HG03457 (cell line): ENCODE measurements around the gene PAGE2.
"Not testable (repeated sequence)": the region's sequence is repeated elsewhere in the genome, so short reads cannot be mapped to it uniquely, and the experiment has no call there.

Source experiments
- ATAC-seq: cut with Tn5 transposase; IDR thresholded peaks from one replicate; pipeline ENCODE4 v1.9.1; 2021; ENCODE audit warnings: moderate number of reproducible peaks; ENCODE audit not compliant: unreplicated experiment

PAGE2 gene, protein sequence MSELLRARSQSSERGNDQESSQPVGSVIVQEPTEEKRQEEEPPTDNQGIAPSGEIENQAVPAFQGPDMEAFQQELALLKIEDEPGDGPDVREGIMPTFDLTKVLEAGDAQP

DNA sequence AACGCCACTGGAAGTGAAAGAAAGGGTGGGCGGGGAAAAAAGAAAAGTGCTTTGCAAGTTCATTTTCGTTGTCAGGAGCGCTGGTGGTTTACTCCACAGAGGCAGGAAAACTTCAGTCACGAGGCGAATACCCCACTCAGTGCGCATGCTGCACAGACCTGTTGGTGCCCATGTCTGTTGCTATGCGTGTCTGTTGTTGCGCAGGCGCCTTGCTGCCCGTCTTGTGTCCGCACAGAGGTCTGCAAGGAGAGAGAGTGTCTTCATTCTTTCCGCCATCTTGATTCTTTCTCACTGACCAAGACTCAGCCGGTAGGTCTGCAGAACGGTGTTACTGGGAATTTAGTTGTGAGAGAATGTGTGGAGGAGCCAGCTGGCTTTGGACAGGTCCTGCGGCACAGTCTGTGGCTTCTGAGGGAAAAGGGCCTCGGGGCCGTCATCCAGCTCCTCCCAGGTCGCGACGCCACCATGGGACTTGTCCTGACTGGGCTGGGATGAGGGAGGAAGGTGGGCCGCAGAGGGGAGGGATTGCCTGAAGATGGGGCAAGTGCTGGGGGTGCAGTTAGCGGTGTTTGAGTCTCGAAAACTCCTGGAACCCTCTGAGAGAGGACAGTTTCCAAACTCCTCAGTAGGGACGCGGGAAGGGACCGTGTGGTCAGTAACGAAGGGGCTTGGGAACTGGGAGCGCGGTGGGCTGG, at the start of gene PAGE2:
TSS of gene PAGE2 (plus strand) at position 224 of the 695 bp plus-strand sequence. CDS start 1,003 bp downstream, outside the sequence.
- no peak for ATAC-seq

DNA sequence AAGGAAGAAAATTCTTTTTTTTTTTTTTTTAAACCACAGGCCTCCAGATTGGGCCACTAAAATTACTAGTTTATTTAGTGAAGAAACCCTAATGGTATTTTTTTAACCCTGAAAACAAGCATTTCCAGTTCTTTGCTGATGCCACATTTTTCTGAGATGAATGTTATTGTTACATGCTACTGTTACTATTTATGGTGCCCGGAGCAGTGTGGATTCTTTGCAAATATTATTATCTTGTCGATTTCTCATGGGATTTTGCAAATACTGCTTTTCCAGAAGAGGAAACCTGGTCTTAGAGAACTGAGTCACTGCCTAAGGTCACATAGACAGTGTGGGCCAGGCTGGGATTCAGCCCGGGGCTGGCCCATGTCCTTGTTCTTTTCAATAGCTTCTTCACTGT, 49.3 kb upstream of the PAGE2 start:
- no peak for ATAC-seq

DNA sequence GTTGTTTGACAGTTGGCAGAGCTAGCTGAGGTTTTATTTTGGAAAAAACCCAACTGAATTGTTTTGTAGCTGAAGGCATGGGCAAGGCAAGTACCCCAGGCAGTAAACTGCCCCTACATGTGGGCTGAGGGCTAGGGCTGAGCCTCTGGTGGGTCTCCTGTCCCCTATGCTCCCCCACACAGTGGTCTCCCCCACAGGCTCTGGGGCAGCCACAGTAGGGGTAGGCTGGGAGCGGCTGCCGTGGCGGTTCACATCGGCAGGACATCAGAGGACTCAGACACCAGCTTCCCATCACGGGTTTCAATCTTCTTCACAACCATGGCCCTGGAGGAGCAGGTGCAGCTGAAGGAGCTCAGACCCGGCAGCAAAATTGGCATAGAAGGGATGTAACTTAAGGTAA, 47.3 kb upstream of the PAGE2 start:
- no peak for ATAC-seq

DNA sequence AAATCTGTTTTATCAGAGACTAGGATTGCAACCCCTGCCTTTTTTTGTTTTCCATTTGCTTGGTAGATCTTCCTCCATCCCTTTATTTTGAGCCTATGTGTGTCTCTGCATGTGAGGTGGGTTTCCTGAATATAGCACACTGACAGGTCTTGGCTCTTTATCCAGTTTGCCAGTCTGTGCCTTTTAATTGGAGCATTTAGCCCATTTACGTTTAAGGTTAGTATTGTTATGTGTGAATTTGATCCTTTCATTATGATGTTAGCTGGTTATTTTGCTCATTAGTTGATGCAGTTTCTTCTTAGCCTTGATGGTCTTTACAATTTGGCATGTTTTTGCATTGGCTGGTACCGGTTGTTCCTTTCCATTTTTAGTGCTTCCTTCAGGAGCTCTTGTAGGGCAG, 38.2 kb upstream of the PAGE2 start:
- not testable (repeated sequence) for ATAC-seq

DNA sequence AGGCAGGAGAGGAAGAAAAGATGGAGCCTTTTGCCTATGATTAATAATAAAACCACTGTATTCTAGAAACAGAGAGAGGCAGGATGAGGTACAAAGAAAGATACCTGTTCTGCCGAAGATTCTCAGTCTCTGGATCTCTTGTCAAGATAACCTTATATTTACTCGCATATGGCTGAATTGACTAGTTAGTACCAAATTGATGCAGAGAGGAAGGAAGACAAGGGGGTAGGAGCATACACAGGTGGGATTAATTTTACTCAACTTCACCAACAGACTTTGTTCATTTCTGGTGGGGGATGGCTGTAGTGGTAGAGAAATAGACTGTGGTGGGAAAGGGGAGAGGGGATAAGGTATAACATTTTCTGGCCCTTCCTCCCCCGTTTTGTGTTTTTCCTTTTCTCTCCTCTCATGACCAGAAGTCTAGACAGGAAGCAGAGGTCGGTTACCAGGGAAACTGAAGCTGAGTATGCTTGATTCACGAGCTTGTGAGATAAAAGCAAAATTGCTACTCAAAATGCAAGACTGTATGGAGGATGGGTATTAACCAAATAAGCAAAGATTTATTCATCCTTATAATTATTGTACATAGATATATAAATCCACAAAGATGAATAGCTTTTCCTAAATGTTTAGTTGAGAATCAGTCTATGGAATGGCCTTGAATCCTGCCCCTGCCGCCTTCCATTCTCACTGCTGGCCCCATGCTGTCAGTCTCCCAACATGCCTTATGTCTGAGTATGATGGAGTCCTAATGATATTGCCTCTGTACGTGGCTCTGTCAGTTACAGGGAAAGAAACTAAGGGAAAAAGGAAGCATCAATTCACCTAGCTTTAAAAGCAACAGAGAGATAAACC, 31.8 kb upstream of the PAGE2 start:
- no peak for ATAC-seq

DNA sequence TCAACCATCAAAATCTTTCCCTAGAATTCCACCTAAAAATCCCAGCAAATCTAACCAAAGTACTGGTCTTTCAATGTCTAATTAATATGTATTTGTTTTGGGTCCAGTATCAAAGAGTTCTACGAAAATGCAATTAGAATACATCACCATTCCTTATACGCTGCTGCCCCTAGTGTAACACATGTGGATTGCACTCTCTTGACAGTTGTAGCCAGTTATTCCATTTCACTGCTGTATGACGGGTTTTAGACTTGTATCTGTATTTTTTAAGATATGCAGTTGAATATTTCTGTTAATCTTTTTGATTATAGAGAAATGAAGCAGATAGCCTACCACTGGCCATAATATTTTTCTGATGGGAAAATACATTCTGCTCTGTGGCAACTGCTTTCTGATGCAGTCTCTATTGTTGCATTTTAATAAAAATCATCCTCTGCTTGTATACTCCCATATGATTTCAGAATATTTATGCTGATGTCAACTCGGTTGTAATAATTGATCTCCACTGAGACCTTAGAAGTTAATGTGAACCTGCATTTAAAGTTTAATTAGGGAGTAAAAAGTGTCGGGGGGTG, 31.1 kb upstream of the PAGE2 start:
- ATAC-seq = no peak

DNA sequence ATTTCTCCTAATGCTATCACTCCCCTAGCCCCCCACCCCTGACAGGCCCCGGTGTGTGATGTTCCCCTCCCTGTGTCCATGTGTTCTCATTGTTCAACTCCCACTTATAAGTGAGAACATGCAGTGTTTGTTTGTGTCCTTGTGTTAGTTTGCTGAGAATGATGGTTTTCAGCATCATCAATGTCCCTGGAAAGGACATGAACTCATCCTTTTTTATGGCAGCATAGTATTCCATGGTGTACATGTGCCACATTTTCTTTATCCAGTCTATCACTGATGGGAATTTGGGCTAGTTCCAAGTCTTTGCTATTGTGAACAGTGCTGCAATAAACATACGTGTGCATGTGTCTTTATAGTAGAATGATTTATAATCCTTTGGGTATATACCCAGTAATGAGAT, 21.6 kb upstream of the PAGE2 start:
- ATAC-seq = not testable (repeated sequence)

DNA sequence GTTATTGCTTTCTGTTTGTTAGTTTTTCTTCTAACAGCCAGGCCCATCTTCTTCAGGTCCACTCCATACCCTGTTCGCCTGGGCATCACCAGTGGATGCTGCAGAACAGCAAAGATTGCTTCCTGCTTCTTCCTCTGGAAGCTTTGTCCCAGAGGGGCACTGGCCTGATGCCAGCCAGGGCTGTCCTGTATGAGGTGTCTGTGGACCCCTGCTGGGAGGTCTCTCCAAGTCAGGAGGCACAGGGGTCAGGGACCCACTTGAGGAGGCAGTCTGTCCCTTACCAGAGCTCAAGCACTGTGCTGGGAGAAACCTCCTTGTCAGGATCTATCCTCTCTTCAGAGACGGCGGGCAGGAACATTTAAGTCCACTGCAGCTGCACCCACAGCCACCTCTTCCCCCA, 16.5 kb upstream of the PAGE2 start:
- ATAC-seq = no peak

DNA sequence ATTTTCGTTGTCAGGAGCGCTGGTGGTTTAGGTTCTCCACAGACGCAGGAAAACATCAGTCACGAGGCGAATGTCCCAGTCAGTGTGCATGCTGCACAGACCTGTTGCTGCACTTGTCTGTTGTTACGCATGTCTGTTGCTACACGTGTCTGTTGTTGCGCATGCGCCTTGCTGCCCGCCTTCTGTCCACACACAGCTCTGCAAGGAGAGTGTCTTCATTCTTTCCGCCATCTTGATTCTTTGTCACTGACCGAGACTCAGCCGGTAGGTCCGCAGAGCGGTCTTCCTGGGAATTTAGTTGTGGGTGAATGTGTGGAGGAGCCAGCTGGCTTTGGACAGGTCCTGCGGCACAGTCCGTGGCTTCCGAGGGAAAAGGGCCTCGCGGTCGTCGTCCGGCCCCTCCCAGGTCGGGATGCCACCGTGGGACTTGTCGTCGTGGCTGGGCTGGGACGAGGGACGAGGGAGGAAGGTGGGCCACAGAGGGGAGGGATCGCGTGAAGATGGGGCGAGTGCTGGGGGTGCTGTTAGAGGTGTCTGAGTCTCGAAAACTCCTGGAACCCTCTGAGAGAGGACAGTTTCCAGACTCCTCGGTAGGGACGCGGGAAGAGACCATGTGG, 13.9 kb upstream of the PAGE2 start, which contains the start of gene PAGE2B:
TSS of gene PAGE2B (plus strand) at position 180 of the 617 bp plus-strand sequence. CDS start 1,012 bp downstream, outside the sequence.
- no peak for ATAC-seq

DNA sequence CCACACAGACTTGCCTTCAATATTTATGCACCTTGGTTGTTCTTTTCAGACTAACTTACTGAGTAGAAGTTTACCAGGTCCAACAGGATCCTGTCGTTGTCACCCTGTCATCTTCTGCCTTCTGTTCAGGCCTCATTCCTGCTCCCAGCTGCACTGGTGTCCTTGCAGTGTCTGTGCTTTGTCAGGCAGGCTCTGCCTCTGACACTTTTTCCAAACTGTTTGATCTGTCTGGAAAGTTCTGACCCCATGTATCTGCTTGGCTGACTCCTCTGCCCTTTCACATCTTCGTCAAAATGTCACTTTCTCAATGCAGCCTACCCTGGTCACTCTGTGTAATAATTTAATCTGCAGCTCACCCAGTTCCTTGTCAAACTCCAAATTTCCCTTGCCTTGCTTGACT, 9.9 kb downstream of the PAGE2 start:
- no peak for ATAC-seq

DNA sequence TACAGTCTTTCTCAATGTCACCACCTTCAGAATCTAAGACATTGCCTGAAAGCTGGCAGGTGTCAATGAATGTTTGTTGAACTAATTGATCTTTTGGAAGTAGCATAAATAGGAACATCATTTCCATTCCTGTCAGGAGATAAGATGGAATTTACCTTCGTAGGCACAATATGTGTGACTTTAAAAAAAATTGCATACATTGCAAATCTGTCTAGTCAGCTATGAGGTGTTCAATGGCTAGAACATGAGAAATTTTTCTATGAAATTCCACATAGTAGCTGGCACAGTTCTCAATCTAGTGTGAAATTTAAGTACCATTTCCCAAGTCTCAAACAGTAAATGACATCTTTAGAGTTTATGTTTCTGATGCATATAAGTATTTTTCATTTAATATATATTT, 10.3 kb downstream of the PAGE2 start:
- no peak for ATAC-seq

DNA sequence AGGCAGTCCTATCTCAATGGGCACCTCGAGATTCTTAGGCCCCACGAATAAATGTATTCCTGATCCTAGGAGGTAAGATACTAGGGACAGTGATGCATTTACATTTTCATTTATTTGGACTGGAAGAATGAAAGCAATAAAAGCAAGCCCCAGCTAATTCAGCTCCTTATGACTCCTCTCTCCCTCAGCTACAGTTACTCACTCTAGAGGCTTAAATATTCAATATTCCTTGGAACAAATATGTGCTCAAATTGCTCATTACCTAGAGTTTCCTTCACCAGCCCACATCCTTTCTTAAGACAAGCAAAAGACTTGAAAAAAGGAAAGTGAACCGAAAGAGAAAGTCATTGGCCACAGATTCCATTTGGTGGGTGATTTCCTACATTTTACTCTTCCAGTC, 13.9 kb downstream of the PAGE2 start:
- no peak for ATAC-seq

DNA sequence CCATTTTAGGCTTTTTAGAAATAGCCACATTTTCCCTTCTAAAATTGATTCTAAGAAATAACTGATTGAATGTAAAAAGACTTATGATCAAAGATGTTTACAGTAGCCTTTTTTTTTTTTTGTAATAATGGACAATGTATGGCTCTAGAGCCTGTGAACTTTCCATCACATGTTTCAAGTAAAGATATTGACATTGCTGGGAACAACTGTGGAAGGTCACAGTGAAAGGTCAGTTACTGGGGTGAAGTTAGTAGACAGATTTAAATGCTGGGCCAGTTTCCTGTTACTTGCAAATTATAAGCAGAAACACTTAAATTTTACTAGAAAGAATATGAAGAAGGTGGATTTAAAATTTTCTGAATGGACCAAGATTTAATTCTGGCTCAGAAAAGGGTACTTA, 18.4 kb downstream of the PAGE2 start:
- ATAC-seq = no peak

DNA sequence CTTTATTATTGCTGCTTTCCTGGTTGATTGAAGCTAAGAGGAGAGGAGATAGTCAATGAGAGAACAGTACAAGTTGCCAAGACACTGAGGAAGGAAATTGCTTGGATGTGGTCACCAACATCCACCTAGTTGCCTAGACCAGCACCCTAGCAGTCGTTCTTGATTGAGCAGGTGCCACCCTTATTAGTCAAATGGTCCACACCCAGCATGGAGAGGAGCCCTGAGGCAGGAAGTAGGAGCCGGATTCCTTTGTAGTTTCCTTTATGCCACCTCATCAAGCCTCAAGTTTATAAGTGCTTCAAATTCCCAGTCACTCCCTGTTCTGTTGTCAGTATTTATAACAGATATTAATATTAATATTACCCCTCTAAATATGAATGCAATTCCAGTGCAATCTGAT, 19.1 kb downstream of the PAGE2 start:
- ATAC-seq = no peak

DNA sequence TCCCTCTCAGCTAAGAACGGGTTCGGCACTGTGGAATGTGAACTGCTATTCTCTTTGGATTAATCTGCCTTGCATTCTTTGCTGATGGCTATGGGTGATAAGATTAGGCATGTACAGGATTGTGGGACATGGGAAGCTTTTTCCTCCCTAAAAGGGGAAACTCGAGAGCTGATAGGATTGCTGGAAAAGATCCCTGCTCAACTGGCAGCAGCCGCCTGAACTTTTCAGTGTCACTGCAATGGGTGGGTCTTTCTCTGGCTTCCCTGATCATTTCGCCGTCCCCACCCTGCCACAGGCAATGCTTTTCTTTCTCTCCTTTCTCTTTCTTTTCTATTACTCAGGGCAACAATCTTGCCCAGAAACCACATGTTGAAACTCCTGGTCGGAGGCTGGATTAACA, 20.5 kb downstream of the PAGE2 start:
- no peak for ATAC-seq

DNA sequence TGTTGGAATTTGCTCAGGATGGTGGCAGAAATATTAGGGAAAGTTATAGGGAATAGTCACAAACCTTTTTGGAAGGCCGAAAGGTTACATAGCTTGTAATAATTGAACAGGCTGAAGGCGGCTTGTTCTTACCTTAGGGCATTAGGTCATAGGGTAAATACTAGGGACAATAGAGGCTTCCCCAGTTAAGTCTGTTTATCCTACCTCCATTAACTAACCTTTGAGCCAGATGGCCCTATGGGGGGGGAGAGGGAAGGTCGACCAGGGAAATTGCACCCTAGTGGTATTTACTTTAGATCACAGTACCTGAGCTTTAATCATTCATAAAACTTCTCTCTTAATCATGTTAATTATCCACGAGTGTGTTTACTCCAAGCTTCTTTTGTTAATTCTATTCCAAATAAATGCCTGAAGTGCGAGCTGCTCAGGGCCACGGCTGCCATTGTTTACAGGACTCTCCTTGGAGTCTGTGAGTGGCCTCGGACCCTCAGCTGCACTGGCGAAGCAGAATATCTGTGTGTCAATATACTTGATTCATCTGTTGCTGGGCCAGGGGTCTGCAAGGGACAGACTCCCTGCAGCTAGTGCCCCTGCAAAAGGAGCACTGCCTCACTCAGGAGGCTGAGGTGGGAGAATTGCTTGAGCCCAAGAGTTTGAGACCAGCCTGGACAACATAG, 22.9 kb downstream of the PAGE2 start:
- no peak for ATAC-seq

DNA sequence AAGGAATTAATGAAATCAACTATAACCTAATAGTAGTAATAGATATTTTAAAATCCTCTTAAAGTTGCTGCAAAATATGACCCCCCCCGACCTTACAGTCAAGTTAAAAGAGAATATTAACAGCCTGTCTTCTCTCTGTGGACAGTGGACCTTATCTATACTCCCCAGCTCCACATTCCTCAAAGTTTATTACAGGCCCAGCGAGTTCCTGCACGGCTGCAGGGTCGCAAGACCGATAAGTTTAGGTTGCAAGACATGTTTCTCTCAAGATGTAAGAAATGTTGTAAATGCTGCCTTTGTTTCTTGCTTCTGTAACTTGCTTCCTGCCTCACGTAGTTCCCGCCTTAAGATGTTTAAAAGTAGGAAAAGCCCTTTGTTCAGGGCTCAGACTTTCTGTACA, 27.8 kb downstream of the PAGE2 start:
- ATAC-seq = not testable (repeated sequence)

DNA sequence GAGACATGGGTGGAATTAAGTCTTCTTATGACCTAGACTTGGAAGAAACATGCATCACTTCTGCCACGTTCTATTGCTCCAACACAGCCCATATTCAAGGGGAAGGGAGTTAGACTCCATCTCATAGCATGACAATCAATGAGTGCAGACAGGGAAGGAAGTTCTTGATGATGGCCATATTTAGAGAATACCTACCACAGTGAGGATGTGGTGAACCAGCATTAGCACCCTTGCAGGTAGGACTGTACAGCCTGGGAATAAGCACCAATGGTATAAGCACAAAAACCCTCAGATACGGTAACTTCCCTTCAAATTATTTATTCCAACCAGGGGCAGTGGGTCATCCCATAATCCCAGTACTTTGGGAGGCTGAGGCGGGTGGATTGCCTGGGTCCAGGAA, 29.8 kb downstream of the PAGE2 start:
- no peak for ATAC-seq

DNA sequence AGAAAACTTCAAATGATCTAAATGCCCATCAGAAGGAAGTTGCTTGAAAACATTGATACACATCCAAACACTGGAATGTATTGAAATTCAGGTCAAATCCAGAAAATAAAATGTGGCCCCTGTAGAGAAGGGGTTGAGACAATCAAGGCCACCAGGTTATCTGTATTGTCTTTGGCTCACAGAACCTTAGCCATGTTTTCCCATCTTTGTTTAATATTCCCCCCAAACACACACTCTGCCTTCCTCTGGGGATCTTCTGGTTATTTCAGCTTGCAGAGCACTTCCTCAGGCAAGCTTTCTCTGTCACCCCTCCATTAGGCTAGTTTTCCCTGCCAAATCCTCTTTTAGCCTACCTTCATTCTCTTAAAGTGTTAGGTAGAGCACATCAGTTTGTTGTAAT, 30.5 kb downstream of the PAGE2 start:
- ATAC-seq = no peak

DNA sequence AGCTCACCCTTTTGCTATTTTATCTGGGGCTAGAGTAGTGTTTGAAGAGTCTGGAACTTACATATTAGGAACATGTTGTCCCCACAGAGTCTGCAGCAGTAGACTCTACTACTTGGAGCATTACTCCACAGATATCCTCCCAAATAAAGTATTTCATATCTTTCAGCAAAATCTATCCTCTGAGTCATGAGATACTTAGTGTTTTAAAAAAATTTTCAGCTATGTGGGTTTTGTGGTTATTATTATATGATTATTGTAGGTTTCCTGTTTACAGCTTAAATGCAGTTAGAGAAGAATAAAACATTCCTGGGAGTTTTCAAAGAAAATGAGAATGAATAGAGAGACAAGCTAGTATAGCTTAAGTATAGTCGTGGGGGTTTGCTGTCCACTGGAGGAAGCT, 30.9 kb downstream of the PAGE2 start:
- ATAC-seq = no peak
